Heart right ventricle (tissue), 16 donors: Measurements from ENCODE around the gene MYOF. TPM values are rescaled to one million over a fixed set of nuclear protein-coding genes. Genes with fewer than 3 reads are reported as not detected.
A peak's percentile ranks its signal among the peaks of the same experiment; 100 is the strongest.

ENCODE experiments used
- ATAC-seq, 8 donors: fragments of 200-7000 bp; cut with Tn5 transposase; one replicate each; pipeline ENCODE4 v1.9.1; 2020; ENCODE audit warnings: mild to moderate bottlenecking in 8 of 8, moderate library complexity in 8 of 8, moderate number of reproducible peaks in 1 of 8
- DNase-seq, 2 donors: peaks; one replicate each; pipeline ENCODE4 v3.0.0-alpha.2; 2020
- H3K27ac ChIP-seq, 10 donors: fragments of 200-600 bp; sonication (generic) in 2 of 10; one replicate each; pipeline versions ENCODE4 v1.5.0 to v1.8.0; 2020 to 2022; ENCODE audit warnings: mild to moderate bottlenecking in 3 of 10
- H3K27me3 ChIP-seq, 7 donors: fragments of 200-600 bp; one replicate each; pipeline ENCODE4 v1.8.0; 2021 to 2022; ENCODE audit warnings: mild to moderate bottlenecking in 2 of 7
- H3K36me3 ChIP-seq, 9 donors: fragments of 200-600 bp; sonication (generic) in 1 of 9; one replicate each; pipeline versions ENCODE4 v1.5.0 to v1.8.0; 2020 to 2022; ENCODE audit warnings: mild to moderate bottlenecking in 2 of 9
- H3K4me1 ChIP-seq, 9 donors: fragments of 200-600 bp; sonication (generic) in 1 of 9; one replicate each; pipeline versions ENCODE4 v1.5.0 to v1.8.0; 2020 to 2022; ENCODE audit warnings: mild to moderate bottlenecking in 4 of 9
- H3K4me3 ChIP-seq, 10 donors: fragments of 200-600 bp; sonication (generic) in 2 of 10; one replicate each; pipeline versions ENCODE4 v1.5.0 to v1.8.0; 2020 to 2022; ENCODE audit warnings: mild to moderate bottlenecking in 7 of 10, moderate library complexity in 2 of 10
- H3K9me3 ChIP-seq, 11 donors: fragments of 200-600 bp in 10 of 11; sonication (generic) in 2 of 11; one replicate each; pipeline versions ENCODE4 v1.5.0 to v1.8.0; 2013 to 2022; ENCODE audit warnings: mild to moderate bottlenecking in 2 of 11, control low read depth in 1 of 11, moderate library complexity in 1 of 11
- WGBS, 2 donors: extraction: QIAGEN DNeasy Blood & Tissue Kit; methylation state at CpG; one replicate each; pipeline ENCODE4 v1.1.7; 2013; ENCODE audit warnings: inconsistent platforms in 1 of 2; 5-methylcytosine and 5-hydroxymethylcytosine counted together
- intact Hi-C, 10 donors: fragments of 100-400 bp; cut with DNase I; formaldehyde crosslinking; loops; one replicate each; pipeline versions ENCODE4 v1.11.1 to v1.14.2; 2022
- polyA plus RNA-seq, 2 donors: library from polyadenylated mRNA; stranded (reverse); fragments of 200-250 nt; gene quantifications; one replicate each; pipeline ENCODE4 v1.2.3, GENCODE V29; 2013
- total RNA-seq, 10 donors: library from RNA; stranded (reverse); fragmentation: NEBNext Ultra II Directional in 3 of 10; extraction: Animal tissue kit (Norgen Biotek cat#: 25700) in 3 of 10; gene quantifications; one replicate each; pipeline versions ENCODE4 v1.2.1 to v1.2.4, GENCODE V29; 2021 to 2023
- TF ChIP-seq, protein P1 (sequence below), 9 donors: fragments of 200-600 bp; sonication (generic) in 2 of 9; IDR thresholded peaks; one replicate each; pipeline versions ENCODE4 v1.5.0 to v1.8.0; 2021 to 2022; ENCODE audit warnings: antibody characterized with exemption in 9 of 9, mild to moderate bottlenecking in 5 of 9, moderate library complexity in 1 of 9
- donor health status: Arrhythmogenic right ventricular cardiomyopathy.
- donor health status: ischemic (EF 13 %, LVEDD 7.1; RV severe dilation, severe dysfunction).
- donor health status: healthy with polysubstance abuse.
- donor health status: DM: no; HTN: yes; CAD: no.
- donor health status: DM: no; HTN: no; CAD: no.
- donor health status: ischemic (EF 25% LVEDD 6.9; RV normal size, moderate dysfunction).
- donor health status: ischemic (EF 25% LVEDD 5.7; RV mildly dilated, moderate dysfunction).
- donor health status: healthy.
- donor health status: DM: yes; HTN: yes; CAD: no.
- donor health status: Ischemic cardiomyopathy.
- donor health status: ischemic (EF 35%, LVEDD 5.7; RV mildly dilated, moderate dysfunction).
- donor health status: nonischemic (EF 11% LVEDD 7.7; RV severe dilation, severe dysfunction).
- donor health status: DM: yes; HTN: yes; CAD: no.
- donor health status: PGD.
- donor health status: ischemic (EF 29% LVEDD 5.4; RV normal size, mild dysfunction).
- donor health status: nonischemic (EF 23%, LVEDD 6.1; RV moderate dilation, normal function).

MYOF gene
- total and polyA plus RNA-seq, 12 donors, result 14.5 to 54.6 (median 36.3) TPM

DNA sequence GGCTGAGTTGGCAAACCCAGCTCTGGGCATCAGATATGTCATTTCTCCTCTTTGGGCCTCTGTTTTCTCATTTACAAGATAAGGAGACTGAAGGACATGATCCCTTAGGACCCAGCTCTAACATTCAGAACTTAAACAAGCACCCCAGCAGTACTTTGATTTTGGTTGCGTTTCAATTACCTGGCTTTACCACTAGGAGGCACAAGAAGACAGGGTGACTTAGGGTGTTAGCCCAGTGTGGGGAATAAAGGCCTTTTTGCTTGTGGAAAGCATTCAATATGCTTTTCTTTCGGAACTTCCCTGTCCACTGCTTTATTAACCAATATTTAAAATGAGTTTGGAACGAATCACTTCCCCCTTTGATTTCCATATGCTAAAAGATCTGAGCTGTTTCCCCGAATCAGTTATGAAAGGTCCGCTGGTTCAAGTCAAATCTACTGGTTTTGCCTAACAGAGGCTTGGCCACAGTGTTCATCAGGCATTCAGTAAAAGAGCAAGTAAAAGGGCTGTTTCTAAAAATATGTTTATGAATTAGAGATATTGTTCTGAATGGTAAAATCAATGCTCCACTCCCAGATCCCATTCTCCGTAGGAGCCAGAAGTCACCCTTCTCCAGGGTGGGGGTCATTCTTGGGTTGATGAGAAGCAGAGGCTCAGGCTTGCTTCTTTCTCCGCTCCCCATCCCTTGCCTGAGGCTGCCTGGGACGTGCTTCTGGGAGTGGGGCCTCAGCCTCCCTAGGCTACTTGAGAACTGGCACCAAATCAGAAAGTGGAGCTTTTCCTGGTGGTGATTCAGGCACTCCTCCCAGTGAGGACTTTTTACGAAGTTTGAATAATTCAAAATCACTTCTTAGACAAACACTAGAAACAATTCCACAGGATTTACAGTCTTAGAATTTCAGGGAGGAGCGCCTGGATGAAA, 105.5 kb downstream of the MYOF start:
- H3K9me3 ChIP-seq, result no peaks in the 10 kb centered on the region
- 31 to 38% methylated on average over 10 of the region's 10 CpGs for WGBS, 2 donors
- TF ChIP-seq, protein P1, sequence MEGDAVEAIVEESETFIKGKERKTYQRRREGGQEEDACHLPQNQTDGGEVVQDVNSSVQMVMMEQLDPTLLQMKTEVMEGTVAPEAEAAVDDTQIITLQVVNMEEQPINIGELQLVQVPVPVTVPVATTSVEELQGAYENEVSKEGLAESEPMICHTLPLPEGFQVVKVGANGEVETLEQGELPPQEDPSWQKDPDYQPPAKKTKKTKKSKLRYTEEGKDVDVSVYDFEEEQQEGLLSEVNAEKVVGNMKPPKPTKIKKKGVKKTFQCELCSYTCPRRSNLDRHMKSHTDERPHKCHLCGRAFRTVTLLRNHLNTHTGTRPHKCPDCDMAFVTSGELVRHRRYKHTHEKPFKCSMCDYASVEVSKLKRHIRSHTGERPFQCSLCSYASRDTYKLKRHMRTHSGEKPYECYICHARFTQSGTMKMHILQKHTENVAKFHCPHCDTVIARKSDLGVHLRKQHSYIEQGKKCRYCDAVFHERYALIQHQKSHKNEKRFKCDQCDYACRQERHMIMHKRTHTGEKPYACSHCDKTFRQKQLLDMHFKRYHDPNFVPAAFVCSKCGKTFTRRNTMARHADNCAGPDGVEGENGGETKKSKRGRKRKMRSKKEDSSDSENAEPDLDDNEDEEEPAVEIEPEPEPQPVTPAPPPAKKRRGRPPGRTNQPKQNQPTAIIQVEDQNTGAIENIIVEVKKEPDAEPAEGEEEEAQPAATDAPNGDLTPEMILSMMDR (IDR thresholded peaks at IDR 0.05), result peak; percentile 88 to 96 (median 91)
- DNase-seq (peak; percentile 25 to 76), ATAC-seq (peak; percentile 83 to 97 (median 90))
- peaks cover 3 to 37% (median 10%) of the 10 kb centered on the region in 9 donors for H3K4me1 ChIP-seq
- intact Hi-C loops, result loop anchor here in 9 of 10 donors (1.0 to 5.0 kb wide), 7 partner anchors 46 to 306 kb away; partner anchors contain the start of gene MYOF (in 8 of the 9)
- peaks cover 0 to 74% (median 47%) of the 10 kb centered on the region in 9 donors for H3K36me3 ChIP-seq
- H3K4me3 ChIP-seq, result peak overlapping the region in 2 of 10 donors; percentile 16 to 20
- no peaks in the 10 kb centered on the region for H3K27me3 ChIP-seq
- peak overlapping the region; percentile 11 to 79 (median 70) for H3K27ac ChIP-seq

DNA sequence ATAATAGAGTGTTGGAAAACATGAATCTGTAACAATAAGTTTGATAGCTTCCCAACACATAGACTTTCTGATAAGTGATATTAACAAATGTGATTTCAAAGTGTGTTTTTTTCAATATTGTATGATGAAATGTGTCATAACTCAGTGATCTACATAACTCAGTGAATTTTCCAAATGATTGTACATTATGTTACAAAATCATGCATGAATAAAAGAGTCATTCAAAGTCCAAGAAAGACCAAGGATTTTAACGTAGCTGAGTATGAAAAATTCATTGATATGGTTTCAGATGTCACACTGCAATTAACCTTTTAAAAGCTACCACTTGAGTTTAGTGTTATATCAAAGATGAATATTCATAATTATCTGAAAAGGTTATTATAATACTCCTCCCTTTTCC, 111.2 kb downstream of the MYOF start:
- peaks cover 0 to 100% (median 27%) of the 10 kb centered on the region in 9 donors for H3K36me3 ChIP-seq
- DNase-seq (no peak), ATAC-seq (no peak)
- H3K4me1 ChIP-seq, result peaks cover 0 to 15% (median 6%) of the 10 kb centered on the region in 9 donors
- 39 to 47% methylated on average over 1 of the region's 1 CpG for WGBS, 2 donors
- no peak overlapping the region for H3K4me3 ChIP-seq
- intact Hi-C loops, result no loop called here
- H3K27ac ChIP-seq, result no peak overlapping the region
- TF ChIP-seq, protein P1 (IDR thresholded peaks at IDR 0.05), result no peak
- H3K27me3 ChIP-seq, result no peaks in the 10 kb centered on the region
- H3K9me3 ChIP-seq, result no peaks in the 10 kb centered on the region

DNA sequence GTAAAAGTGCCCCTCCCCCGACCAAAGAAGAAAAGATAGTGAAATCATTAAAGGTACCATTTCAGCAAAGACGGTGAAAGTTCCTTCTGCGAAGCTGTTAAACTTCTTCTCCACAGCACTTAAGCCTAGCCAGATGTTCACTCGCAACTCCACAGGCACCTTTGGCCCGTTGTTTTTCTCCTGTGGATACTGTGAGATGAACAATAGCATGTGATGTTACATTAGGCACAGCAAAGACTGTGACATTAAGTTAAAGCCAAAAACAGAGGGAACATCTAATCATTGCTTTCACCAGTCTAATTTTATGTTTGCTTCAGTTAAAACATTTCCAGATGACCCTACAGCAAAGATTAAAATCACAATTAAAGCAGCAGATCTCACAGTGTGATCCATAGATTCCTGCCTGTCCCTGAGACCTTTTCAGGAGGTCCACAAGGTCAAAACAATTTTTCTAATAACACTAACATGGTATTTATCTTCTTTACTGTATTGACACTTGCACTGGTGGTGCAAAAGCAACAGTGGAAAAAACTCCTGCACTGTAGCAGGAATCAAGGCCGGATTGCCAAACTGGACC, 112.5 kb downstream of the MYOF start:
- H3K36me3 ChIP-seq, result peaks cover 0 to 100% (median 25%) of the 10 kb centered on the region in 9 donors
- intact Hi-C loops, result no loop called here
- peaks cover 0 to 14% (median 8%) of the 10 kb centered on the region in 9 donors for H3K4me1 ChIP-seq
- no peak overlapping the region for H3K4me3 ChIP-seq
- WGBS, 2 donors, result 62 to 64% methylated on average over 6 of the region's 6 CpGs
- TF ChIP-seq, protein P1 (IDR thresholded peaks at IDR 0.05), result no peak
- H3K27me3 ChIP-seq, result no peaks in the 10 kb centered on the region
- DNase-seq (no peak), ATAC-seq (peak in 1 of 8 donors; percentile 76)
- H3K9me3 ChIP-seq, result no peaks in the 10 kb centered on the region
- peak overlapping the region in 4 of 10 donors; percentile 12 to 51 (median 30) for H3K27ac ChIP-seq

DNA sequence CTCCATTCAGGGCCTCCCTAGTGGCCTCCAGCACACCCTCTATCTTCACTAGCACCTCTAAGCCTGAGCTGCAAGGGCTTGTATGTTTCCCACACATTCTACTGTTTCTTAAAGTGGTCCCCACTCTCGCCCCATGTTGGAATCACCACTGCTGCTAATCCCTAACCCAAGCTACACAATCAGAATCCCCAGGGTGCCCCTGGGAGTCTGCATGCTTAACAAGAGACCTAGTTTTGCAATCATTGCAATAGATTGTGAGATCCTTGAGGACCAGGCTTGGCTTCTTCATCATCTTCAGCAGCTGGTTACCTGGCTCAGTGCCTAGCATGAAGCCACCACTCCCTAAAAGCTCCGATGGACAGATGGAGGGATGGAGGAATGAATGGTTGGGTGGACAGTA, 113.9 kb downstream of the MYOF start:
- WGBS, 2 donors, result 70 to 80% methylated on average over 2 of the region's 2 CpGs
- intact Hi-C loops, result no loop called here
- Histone ChIP-seq H3K4me1 (peaks cover 0 to 22% (median 10%) of the 10 kb centered on the region in 9 donors), H3K9me3 (no peaks in the 10 kb centered on the region), H3K36me3 (peaks cover 0 to 99% (median 20%) of the 10 kb centered on the region in 9 donors), H3K27me3 (no peaks in the 10 kb centered on the region), H3K27ac (no peak overlapping the region), H3K4me3 (no peak overlapping the region)
- ATAC-seq (peak in 4 of 8 donors; percentile 19 to 79 (median 60)), DNase-seq (peak in 1 of 2 donors; percentile 16)
- TF ChIP-seq, protein P1 (IDR thresholded peaks at IDR 0.05), result no peak
